Gastrocnemius medialis (tissue), 4 donors: ENCODE measurements around the gene FNDC4.

Experiments
- POLR2A ChIP-seq, 2 donors: fragments of 450-650 bp; IDR thresholded peaks; one replicate each; pipeline ENCODE4 v1.6.1; 2017; ENCODE audit warnings: antibody characterized with exemption in 2 of 2, mild to moderate bottlenecking in 2 of 2, moderate library complexity in 2 of 2
- TF ChIP-seq, protein P1 (sequence below), 5 experiments: fragments of 450-650 bp in 3 of 5; fragments of 200-600 bp in 2 of 5; sonication (generic) in 2 of 5; IDR thresholded peaks in 4 of 5; conservative IDR thresholded peaks in 1 of 5; 1 replicate in 4 of 5; 2 replicates in 1 of 5; pipeline ENCODE4 v1.5.1; 2016 to 2019; ENCODE audit warnings: antibody characterized with exemption in 5 of 5, mild to moderate bottlenecking in 3 of 5, moderate library complexity in 3 of 5

DNA sequence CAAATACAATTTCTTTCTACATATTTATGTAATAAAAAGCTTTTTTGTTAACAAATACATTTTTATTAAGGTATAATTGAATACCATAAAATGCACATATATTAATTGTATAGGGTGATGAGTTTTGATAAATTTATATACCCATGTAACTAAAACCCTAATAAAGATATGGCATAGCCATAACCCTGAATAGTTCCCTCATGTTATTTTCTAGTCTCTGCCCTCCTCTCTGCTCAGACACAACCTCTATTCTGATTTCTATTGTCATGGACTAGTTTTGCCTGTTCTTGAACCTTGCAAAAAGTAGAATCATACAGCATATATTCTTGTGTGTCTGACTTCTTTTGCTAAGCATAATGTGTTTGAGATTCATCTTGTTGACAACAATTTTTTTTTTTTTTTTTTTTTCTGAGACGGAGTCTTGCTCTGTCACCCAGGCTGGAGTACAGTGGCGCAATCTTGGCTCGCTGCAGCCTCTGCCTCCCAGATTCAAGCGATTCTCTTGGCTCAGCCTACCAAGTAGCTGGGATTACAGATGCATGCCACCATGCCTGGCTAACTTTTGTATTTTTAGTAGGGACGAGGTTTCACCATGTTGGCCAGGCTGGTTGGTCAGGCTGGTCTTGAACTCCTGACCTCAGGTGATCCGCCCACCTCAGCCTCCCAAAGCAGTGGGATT, 49.3 kb upstream of the FNDC4 start:
- TF ChIP-seq, protein P1, sequence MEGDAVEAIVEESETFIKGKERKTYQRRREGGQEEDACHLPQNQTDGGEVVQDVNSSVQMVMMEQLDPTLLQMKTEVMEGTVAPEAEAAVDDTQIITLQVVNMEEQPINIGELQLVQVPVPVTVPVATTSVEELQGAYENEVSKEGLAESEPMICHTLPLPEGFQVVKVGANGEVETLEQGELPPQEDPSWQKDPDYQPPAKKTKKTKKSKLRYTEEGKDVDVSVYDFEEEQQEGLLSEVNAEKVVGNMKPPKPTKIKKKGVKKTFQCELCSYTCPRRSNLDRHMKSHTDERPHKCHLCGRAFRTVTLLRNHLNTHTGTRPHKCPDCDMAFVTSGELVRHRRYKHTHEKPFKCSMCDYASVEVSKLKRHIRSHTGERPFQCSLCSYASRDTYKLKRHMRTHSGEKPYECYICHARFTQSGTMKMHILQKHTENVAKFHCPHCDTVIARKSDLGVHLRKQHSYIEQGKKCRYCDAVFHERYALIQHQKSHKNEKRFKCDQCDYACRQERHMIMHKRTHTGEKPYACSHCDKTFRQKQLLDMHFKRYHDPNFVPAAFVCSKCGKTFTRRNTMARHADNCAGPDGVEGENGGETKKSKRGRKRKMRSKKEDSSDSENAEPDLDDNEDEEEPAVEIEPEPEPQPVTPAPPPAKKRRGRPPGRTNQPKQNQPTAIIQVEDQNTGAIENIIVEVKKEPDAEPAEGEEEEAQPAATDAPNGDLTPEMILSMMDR (IDR thresholded peaks at IDR 0.05 in 4 of 5, conservative IDR thresholded peaks at IDR 0.05 in 1 of 5): no peak
- no peak for TF ChIP-seq POLR2A (IDR thresholded peaks at IDR 0.05)
